Progenitor cell of endocrine pancreas (in vitro differentiated cells): Measurements from ENCODE around the gene NLRP12. TPM values are rescaled to one million over a fixed set of nuclear protein-coding genes. Genes with fewer than 3 reads are reported as not detected.
"Not testable (repeated sequence)": the region's sequence is repeated elsewhere in the genome, so short reads cannot be mapped to it uniquely, and the experiment has no call there.

ENCODE experiments used
- DNase-seq: peaks from one replicate; pipeline ENCODE4 v3.0.0; 2021; ENCODE audit warnings: low spot score; ENCODE audit not compliant: unreplicated experiment
- H3K27ac Mint-ChIP-seq: 2 replicates; pipeline ENCODE4 v1.8.0; 2021; ENCODE audit warnings: mild to moderate bottlenecking, moderate library complexity, mixed read lengths
- H3K27me3 Mint-ChIP-seq: 2 replicates; pipeline ENCODE4 v1.8.0; 2021; ENCODE audit warnings: mixed read lengths
- H3K36me3 Mint-ChIP-seq: 2 replicates; pipeline ENCODE4 v1.8.0; 2022; ENCODE audit warnings: mixed read lengths; ENCODE audit not compliant: insufficient read depth
- H3K4me1 Mint-ChIP-seq: 2 replicates; pipeline ENCODE4 v1.8.0; 2021; ENCODE audit warnings: low read depth, mixed read lengths
- H3K4me3 Mint-ChIP-seq: 2 replicates; pipeline ENCODE4 v1.8.0; 2021; ENCODE audit warnings: low read depth, mild to moderate bottlenecking, moderate library complexity, mixed read lengths
- H3K9me3 Mint-ChIP-seq: 2 replicates; pipeline ENCODE4 v1.8.0; 2021; ENCODE audit warnings: low read depth, mixed read lengths
- CTCF ChIP-seq: fragments of 200-600 bp; sonication (generic); IDR thresholded peaks from one replicate; pipeline ENCODE4 v1.5.0; 2021; ENCODE audit warnings: antibody characterized with exemption, mild to moderate bottlenecking; ENCODE audit not compliant: unreplicated experiment
- total RNA-seq: library from RNA; stranded (reverse); gene quantifications from 2 replicates; pipeline ENCODE4 v1.2.1, GENCODE V29; 2021

NLRP12 gene
- total RNA-seq, 1 donor from 2014 or later, result not detected

GRCh38 chr19:53847555-53847954 is 23.4 kb upstream of the NLRP12 start:
- Mint-ChIP-seq H3K9me3 (no peaks in the 10 kb centered on the region), H3K4me1 (no peaks in the 10 kb centered on the region), H3K27ac (no peak overlapping the region), H3K36me3 (no peaks in the 10 kb centered on the region), H3K27me3 (peaks cover 26% of the 10 kb centered on the region), H3K4me3 (no peak overlapping the region)
- DNase-seq, result no peak
- no peak for TF ChIP-seq CTCF

GRCh38 chr19:53844849-53845246 is 20.7 kb upstream of the NLRP12 start:
- Mint-ChIP-seq H3K4me3 (no peak overlapping the region), H3K4me1 (peaks cover 4% of the 10 kb centered on the region), H3K27ac (no peak overlapping the region), H3K36me3 (no peaks in the 10 kb centered on the region), H3K9me3 (no peaks in the 10 kb centered on the region), H3K27me3 (peaks cover 18% of the 10 kb centered on the region)
- DNase-seq, result no peak
- no peak for TF ChIP-seq CTCF

- H3K36me3 Mint-ChIP-seq, H3K27ac Mint-ChIP-seq: not testable (repeated sequence)
Observed at GRCh38 chr19:53840914-53841313, 16.8 kb upstream of the NLRP12 start.

GRCh38 chr19:53840241-53840640 is 16.1 kb upstream of the NLRP12 start:
- not testable (repeated sequence) for H3K4me1 Mint-ChIP-seq, H3K4me3 Mint-ChIP-seq, DNase-seq, H3K27ac Mint-ChIP-seq, H3K36me3 Mint-ChIP-seq, H3K9me3 Mint-ChIP-seq
- peaks cover 34% of the 10 kb centered on the region for H3K27me3 Mint-ChIP-seq

More at GRCh38 chr19:53840914-53841313, 16.8 kb upstream of the NLRP12 start:
- not testable (repeated sequence) for H3K4me1 Mint-ChIP-seq, H3K4me3 Mint-ChIP-seq, DNase-seq, H3K9me3 Mint-ChIP-seq
- peaks cover 31% of the 10 kb centered on the region for H3K27me3 Mint-ChIP-seq

GRCh38 chr19:53838446-53838845 is 14.3 kb upstream of the NLRP12 start:
- not testable (repeated sequence) for H3K9me3 Mint-ChIP-seq, DNase-seq, H3K4me1 Mint-ChIP-seq, H3K36me3 Mint-ChIP-seq, H3K27ac Mint-ChIP-seq, H3K4me3 Mint-ChIP-seq
- H3K27me3 Mint-ChIP-seq, result peaks cover 52% of the 10 kb centered on the region

- DNase-seq, H3K9me3 Mint-ChIP-seq, H3K36me3 Mint-ChIP-seq, H3K27ac Mint-ChIP-seq, H3K4me3 Mint-ChIP-seq, H3K4me1 Mint-ChIP-seq: not testable (repeated sequence)
- H3K27me3 Mint-ChIP-seq, result peaks cover 82% of the 10 kb centered on the region
Observed at GRCh38 chr19:53832861-53833260, 8.7 kb upstream of the NLRP12 start.

- Mint-ChIP-seq H3K4me1 (peaks cover 8% of the 10 kb centered on the region), H3K27ac (no peak overlapping the region), H3K36me3 (no peaks in the 10 kb centered on the region), H3K27me3 (peaks cover 61% of the 10 kb centered on the region), H3K4me3 (no peak overlapping the region), H3K9me3 (no peaks in the 10 kb centered on the region)
- DNase-seq, result no peak
- no peak for TF ChIP-seq CTCF
Observed at GRCh38 chr19:53828531-53828930, 4.4 kb upstream of the NLRP12 start.
